CD4-positive, alpha-beta T cell treated with Interleukin-17A for 4 hours (primary cell): ENCODE measurements around the gene CACNG3.
"Not testable (repeated sequence)": the region's sequence is repeated elsewhere in the genome, so short reads cannot be mapped to it uniquely, and the experiment has no call there.

ENCODE experiments used
- DNase-seq: peaks from one replicate; pipeline ENCODE4 v3.0.0-alpha.2; 2020; ENCODE audit warnings: mixed read lengths

The CACNG3 gene

DNA sequence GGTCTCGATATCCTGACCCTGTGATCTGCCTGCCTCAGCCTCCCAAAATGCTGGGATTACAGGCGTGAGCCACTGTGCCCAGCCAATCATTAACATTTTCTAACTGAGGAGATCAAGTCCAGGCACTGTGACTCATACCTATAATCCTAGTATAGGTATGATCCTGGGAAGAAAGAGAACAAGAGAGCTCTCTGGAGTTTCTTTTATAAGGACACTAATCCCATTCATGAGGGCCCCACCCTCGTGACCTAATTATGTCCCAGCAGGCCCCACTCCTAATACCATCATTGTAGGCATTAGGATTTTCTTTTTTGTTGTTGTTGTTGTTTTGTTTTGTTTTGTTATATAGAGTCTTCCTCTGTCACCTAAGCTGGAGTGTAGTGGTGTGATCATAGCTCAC, 80.4 kb downstream of the CACNG3 start:
- DNase-seq = no peak

DNA sequence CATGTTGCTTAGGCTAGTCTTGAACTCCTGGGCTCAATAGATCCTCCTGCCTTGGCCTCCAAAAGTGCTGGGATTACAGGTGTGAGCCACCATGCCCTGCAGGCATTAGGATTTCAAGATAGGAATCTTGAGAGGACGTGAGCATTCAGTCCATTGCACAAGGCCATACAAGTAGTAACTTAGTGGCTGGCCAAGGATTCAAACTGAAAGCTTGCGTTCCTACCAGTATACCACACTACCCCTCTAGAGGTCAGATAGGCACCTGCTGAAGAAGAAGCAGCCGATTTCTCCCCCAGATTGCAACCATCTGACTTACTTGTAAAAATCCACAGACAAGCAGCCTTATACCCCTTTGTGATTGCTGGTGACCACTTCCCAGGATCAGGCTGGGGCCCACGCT, 80.9 kb downstream of the CACNG3 start:
- no peak for DNase-seq

DNA sequence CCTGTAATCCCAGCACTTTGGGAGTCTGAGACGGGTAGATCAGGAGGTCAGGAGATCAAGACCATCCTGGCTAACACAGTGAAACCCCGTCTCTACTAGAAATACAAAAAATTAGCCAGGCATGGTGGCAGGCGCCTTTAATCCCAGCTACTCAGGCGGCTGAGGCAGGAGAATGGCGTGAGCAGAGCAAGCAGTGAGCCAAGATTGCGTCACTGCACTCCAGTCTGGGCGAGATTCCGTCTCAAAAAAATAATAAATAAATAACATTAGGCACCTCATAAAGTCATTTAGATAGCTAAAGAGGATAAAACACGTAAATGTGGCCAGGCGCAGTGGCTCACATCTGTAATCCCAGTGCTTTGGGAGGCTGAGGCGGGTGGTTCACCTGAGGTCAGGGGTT, 87.7 kb downstream of the CACNG3 start:
- DNase-seq = not testable (repeated sequence)

- DNase-seq = no peak
Observed at GRCh38 chr16:24344784-24345183, 88.6 kb downstream of the CACNG3 start.

GRCh38 chr16:24345704-24346103, 89.6 kb downstream of the CACNG3 start:
- no peak for DNase-seq

GRCh38 chr16:24346734-24347133, 90.6 kb downstream of the CACNG3 start:
- DNase-seq = no peak

DNA sequence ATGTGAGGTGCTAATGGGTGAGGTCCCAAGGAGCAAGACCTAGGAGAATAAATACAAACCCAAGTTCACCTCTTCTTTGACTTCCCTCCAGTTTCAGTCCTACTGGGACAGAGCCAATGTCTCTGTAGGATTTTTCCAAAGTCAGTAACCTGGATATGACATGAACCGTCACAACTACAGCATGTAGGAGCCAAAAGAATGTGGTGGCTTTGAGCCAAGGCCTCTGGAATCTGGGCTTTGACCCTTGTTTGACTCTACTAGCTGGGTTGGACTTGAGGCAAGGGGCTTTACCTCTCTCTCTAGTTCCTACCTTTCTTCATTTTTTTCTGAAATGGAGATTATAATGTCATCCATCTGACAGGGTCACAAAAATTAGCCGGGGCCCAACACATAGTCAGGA, 91.4 kb downstream of the CACNG3 start:
- no peak for DNase-seq

DNA sequence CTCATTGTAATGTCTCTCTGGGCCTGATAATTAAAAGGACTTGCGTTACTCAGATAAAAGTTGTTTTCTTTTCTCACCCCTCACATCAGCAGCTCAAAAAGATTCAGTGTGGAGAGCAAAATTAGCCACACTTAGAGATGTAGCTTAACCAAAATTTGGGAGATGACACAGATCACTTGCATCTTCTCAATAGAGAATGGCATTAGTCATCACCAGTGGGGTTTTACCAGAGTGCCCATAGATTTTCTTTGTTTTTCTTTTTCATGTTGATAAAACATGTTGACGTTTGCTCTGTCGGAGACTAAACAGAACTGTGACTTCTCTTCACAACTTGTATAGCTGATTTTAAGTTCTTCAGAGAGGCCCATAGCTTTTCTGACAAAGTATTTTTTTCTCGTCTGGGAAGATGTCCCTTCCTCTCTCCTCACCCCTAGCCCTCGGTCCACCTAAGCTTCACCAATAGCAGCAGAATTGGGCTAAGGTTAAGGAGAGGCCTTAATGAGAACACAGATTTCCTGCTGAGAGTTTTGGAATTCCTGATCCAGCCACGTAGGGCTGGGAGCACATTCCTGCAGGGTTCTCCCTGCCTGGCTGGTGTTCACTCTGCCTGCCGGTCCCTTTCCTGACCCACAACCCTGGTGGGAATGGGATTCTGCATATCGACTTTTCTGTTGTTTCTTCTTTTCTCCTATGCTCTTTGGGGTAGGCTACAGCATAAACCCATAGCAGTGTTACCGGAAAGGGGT, 92.6 kb downstream of the CACNG3 start:
- no peak for DNase-seq

GRCh38 chr16:24349320-24349719, 93.2 kb downstream of the CACNG3 start:
- DNase-seq = no peak

GRCh38 chr16:24352746-24353145, 96.6 kb downstream of the CACNG3 start:
- DNase-seq = no peak

- DNase-seq = no peak
Observed at GRCh38 chr16:24353622-24354021, 97.5 kb downstream of the CACNG3 start.

GRCh38 chr16:24357511-24357910, 101.4 kb downstream of the CACNG3 start:
- DNase-seq = no peak

- DNase-seq = no peak
Observed at GRCh38 chr16:24358117-24358516, 102.0 kb downstream of the CACNG3 start.

- DNase-seq = no peak
Observed at GRCh38 chr16:24359490-24359889, 103.4 kb downstream of the CACNG3 start.

DNA sequence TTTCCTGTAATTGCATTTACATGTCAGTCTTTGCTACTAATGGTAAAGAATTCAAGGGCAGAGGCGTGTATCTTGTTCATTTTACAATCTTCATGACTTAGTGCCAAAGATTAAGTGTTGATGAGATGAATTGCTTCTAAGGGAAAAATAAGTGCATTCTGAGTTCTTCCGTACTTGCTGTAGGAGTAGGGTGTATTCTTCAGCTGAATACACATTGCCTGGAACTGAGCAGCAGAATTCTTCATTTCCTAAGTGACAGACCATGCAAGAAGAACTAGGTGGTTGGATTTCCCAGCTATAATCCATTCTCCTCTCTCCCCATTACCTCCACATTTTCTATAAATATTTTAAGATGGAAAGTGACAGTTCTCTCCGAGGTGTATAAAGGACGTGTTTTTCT, 104.8 kb downstream of the CACNG3 start:
- no peak for DNase-seq

- DNase-seq = no peak
Observed at GRCh38 chr16:24364596-24364995, 108.5 kb downstream of the CACNG3 start.

DNA sequence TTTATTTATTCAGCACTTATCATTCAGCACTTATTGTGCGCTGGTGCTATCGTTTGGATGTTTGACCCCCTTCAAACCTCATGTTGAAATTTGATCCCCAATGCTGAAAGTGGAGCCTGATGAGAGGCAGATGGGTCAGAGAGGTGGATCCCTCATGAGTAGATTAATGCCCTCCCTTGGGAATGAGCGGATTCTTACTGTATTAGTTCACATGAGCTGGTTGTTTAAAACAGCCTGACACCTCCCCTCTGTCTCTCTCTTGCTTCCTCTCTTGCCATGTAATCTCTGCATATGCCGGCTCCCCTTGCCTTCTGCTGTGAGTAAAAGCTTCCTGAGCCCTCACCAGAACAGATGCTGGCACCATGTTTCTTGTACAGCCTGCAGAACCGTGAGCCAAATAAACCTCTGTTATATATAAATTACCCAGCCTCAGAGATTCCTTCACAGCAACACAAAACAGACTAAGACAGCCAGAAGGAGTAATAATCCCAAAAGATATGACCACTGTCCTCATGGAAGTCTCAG, 111.1 kb downstream of the CACNG3 start:
- DNase-seq = no peak

DNA sequence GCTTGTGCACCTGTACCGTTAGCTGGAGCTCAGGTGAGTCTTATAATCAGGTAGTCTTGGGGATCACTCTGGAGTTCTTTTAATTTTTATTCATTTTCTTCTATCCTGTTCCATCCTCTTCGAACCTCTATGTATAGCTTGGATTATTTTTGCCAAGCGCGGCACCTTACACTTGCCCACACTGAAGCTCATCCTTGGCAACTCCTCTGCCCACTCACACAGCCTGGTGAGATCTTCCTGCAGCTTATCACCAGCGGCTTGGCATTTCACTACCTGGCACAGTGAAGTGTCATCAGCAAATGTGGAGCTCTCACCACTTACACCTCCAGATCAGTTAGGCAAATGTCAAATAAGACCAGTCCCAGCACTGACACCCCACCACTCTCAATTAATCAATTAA, 116.7 kb downstream of the CACNG3 start:
- DNase-seq = no peak

DNA sequence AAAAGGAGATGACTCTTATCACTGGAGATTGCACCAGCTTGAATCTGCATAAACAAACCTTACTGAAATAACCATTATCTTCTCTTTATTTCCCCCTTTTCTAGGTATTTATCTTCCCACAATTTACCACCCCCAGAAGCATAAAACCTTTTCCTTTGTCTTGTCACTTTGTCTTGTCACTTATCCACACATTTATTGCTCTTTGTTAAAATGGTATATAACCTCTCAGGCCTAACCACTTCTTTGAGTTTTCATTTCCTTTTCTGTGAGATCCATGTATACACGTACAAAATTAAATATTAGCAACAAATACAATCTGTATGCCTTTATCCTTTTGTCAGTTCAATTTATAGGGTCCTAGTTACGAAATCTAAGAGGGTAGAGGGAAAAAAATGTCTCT, 122.9 kb downstream of the CACNG3 start:
- no peak for DNase-seq

GRCh38 chr16:24381470-24382118, 125.5 kb downstream of the CACNG3 start:
- DNase-seq = no peak

DNA sequence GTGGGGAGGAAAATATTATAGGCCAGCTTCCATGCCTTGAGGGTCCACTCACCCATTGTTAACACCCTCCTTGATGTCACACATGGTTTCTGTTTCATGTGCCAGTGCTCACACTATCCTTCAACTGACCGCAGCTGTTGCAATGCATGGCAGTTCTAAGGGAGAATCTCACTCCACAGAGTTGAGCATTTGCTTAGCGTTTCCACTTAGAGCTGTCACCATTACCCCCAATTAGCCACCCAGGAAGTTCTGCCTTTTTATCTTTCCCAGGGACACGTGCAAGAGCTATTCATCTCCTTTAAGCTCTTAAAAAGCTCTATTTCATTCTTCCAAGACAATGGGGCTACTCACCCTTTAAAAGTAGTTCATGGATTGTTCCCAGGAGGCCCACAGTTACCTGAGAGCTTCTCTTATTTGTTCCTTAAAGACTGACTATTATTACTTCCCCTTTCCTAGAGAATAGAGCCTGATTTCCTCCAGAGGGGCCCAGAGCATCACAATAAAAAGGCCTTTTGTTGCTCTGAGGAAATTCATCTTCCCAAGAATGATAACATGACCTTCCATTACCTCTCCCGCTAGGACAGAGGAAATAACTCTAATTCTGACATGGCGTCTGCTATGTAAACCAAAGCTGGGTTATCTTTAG, 126.8 kb downstream of the CACNG3 start:
- no peak for DNase-seq

GRCh38 chr16:24394341-24394740, 138.2 kb downstream of the CACNG3 start:
- no peak for DNase-seq

DNA sequence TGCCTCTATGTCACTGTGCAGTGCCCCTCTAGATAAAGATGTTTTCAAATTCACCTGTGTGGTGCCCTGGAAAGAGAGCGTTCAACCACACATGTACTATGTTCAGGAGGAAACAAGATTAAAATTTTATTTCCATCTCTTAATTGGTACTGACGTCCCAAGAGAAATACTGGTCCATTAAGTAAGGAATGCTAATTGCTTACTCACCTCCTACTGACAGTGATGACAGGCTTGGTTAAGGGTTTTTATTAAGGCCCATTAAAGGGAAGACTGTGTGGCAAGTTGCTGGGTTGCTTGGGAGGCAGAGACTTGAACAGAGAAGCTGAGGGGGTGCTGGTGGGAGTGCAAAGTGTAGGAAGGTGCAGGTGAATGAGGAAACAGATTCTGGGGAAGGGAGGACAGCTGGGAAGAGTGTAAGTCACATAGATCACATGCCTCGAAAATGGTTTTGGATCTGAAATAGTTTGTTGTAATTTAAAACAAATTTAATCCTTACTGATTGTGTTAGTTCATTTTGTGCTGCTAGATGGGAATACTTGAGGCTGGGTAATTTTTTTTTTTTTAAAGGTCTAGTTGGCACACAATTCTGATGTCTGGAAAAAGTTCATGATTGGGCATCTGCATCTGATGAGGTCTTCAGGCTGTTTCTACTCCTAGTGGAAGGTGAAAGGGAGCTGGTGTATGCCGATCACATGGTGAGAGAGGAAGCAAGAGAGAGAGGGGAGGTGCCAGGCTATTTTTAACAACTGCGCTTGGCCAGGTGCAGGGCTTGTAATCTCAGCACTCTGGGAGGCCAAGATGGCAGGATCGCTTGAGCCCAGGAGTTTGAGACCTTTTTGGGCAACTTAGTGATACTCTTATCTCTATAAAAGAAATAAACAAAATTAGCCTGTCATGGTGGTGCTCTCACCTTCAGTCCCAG, 140.5 kb downstream of the CACNG3 start:
- DNase-seq = no peak
